ENCODE results near the gene GPR52. TPM values are rescaled to one million over a fixed set of nuclear protein-coding genes. Genes with fewer than 3 reads are reported as not detected.

Gene GPR52
- total RNA-seq, 1 donor from 2014 or later = 12.4 TPM

DNA sequence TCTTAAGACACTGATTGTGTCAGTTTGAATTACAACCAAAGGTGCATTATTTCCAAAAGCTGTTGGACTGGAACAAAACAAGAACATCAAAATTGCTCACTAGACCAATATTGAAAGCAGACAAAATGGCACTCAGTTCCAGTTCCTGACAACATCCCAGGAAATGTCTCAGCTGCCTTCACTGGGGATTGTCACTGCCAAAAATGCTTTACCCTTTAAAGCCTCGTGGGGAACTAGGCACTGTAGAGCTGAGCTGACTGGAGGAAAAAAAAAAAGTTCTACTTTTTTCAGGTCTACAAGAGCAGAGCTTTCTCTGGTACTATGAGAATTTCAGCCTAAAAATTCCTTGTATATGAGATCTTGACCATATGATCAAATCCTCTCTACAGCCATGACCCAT is 21.9 kb downstream of the GPR52 start:
- TF ChIP-seq, protein P1, sequence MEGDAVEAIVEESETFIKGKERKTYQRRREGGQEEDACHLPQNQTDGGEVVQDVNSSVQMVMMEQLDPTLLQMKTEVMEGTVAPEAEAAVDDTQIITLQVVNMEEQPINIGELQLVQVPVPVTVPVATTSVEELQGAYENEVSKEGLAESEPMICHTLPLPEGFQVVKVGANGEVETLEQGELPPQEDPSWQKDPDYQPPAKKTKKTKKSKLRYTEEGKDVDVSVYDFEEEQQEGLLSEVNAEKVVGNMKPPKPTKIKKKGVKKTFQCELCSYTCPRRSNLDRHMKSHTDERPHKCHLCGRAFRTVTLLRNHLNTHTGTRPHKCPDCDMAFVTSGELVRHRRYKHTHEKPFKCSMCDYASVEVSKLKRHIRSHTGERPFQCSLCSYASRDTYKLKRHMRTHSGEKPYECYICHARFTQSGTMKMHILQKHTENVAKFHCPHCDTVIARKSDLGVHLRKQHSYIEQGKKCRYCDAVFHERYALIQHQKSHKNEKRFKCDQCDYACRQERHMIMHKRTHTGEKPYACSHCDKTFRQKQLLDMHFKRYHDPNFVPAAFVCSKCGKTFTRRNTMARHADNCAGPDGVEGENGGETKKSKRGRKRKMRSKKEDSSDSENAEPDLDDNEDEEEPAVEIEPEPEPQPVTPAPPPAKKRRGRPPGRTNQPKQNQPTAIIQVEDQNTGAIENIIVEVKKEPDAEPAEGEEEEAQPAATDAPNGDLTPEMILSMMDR (IDR thresholded peaks at IDR 0.05) = no peak
- intact Hi-C loops (cut with micrococcal nuclease) = no loop called here
- Mint-ChIP-seq H3K4me3 (no peak overlapping the region), H3K9me3 (no peaks in the 10 kb centered on the region), H3K27me3 (no peaks in the 10 kb centered on the region), H3K36me3 (ENCODE audit: low read depth) (peaks cover 18% of the 10 kb centered on the region), H3K27ac (no peak overlapping the region), H3K4me1 (no peaks in the 10 kb centered on the region)
- ATAC-seq (ENCODE audit: low read depth) (no peak), DNase-seq (no peak)
- CTCF ChIA-PET = no interaction called here
- POLR2A ChIA-PET = no interaction called here

DNA sequence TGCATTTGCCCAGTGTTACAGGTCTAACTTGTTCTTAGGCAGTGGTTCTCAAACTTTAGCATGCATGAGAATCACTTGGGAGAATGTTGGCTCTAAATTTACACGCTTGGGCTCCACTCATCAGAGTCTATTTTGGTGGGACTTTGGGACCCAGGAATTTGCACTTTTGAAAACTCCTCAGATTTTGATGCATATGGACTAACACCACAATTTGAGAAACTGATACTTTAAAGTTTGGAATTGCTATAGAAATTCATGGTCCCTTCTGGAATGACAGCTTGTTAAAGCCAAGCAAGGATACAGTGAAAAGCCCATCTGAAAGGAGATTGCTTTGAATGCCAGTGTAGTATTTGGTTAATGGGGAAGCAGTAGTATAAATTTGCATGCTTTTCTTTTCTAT is 31.5 kb downstream of the GPR52 start:
- CTCF ChIA-PET = no interaction called here
- H3K27ac Mint-ChIP-seq = no peak overlapping the region
- H3K4me3 Mint-ChIP-seq = no peak overlapping the region
- intact Hi-C loops (cut with micrococcal nuclease) = no loop called here
- no peak for DNase-seq
- no peaks in the 10 kb centered on the region for H3K9me3 Mint-ChIP-seq
- no peaks in the 10 kb centered on the region for H3K36me3 Mint-ChIP-seq (ENCODE audit: low read depth)
- H3K4me1 Mint-ChIP-seq = peaks cover 2% of the 10 kb centered on the region
- POLR2A ChIA-PET = no interaction called here
- no peak for ATAC-seq (ENCODE audit: low read depth)
- no peaks in the 10 kb centered on the region for H3K27me3 Mint-ChIP-seq
- TF ChIP-seq, protein P1 (IDR thresholded peaks at IDR 0.05) = no peak

DNA sequence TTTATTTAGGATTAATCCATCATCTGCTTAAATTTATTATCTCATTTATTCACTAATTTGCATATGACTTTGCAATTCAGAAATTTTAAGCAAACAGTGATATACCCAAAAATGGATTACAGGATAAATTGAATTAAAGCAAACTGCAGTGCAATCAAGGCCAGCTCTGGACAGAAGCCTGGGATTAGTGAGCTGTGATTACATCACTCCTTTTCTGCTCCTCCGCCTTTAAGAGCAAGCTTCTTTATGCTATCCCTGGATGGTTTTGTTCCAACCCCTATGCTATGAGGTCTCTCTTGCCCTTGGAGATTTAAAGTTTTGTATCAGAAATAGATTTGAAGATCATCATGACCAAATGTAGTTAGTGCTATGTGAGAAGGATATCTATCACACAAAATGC is 32.6 kb downstream of the GPR52 start:
- intact Hi-C loops (cut with micrococcal nuclease) = no loop called here
- ChIA-PET POLR2A (no interaction called here), CTCF (interaction anchor here (0.6 kb wide), 1 partner anchor 9 kb away, joined by 3 read pairs; no protein-coding TSS in a partner anchor)
- Mint-ChIP-seq H3K36me3 (ENCODE audit: low read depth) (peaks cover 2% of the 10 kb centered on the region), H3K27ac (no peak overlapping the region), H3K4me1 (peaks cover 3% of the 10 kb centered on the region), H3K27me3 (no peaks in the 10 kb centered on the region), H3K4me3 (no peak overlapping the region), H3K9me3 (no peaks in the 10 kb centered on the region)
- DNase-seq (no peak), ATAC-seq (ENCODE audit: low read depth) (no peak)
- TF ChIP-seq, protein P1 (IDR thresholded peaks at IDR 0.05) = no peak

DNA sequence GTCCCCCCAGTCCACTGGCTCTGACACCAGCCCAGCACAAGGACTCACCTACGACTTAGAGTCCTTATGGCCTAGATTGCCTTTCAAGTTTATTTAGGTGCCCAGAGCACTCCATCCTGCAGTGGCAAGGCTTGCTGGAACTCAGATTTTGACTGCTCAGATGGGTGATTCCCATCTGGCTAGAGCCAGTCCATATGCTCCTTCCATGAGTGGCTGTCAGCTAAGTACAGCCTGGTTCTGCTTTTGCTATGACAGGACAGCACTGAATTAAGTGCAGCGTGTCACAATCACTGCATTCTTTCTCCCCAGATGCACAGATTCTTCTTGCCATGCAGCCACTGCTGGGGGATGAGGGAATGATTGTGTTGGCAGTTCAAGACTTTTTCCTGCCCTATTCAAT is 43.8 kb downstream of the GPR52 start:
- POLR2A ChIA-PET = no interaction called here
- CTCF ChIA-PET = no interaction called here
- ATAC-seq (ENCODE audit: low read depth) (no peak), DNase-seq (no peak)
- H3K27ac Mint-ChIP-seq = no peak overlapping the region
- no peak overlapping the region for H3K4me3 Mint-ChIP-seq
- no peaks in the 10 kb centered on the region for H3K27me3 Mint-ChIP-seq
- H3K4me1 Mint-ChIP-seq = peaks cover 2% of the 10 kb centered on the region
- H3K9me3 Mint-ChIP-seq = peaks cover 6% of the 10 kb centered on the region
- intact Hi-C loops (cut with micrococcal nuclease) = no loop called here
- peaks cover 26% of the 10 kb centered on the region for H3K36me3 Mint-ChIP-seq (ENCODE audit: low read depth)
- TF ChIP-seq, protein P1 (IDR thresholded peaks at IDR 0.05) = no peak

DNA sequence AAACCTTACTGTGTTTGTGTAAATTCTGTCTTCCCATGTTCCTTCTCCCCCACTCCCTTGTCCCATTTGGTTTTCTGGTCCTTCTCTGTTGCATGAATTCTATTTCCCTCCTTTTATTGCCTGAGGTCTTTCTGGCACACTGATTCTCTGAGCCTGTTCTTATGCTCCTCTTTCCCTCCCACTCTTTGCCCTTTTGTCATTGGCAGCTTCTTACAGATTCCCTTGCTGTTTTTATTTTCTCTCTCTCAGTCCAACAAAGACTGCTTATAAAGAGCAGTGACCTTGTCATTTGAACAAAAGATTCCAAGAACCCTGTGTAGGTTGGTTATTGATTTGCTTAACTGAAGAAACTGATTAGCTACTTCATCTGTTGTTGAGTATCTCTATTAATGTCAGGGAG is 49.7 kb downstream of the GPR52 start:
- POLR2A ChIA-PET = no interaction called here
- Mint-ChIP-seq H3K27me3 (no peaks in the 10 kb centered on the region), H3K9me3 (no peaks in the 10 kb centered on the region), H3K27ac (no peak overlapping the region), H3K4me3 (no peak overlapping the region), H3K4me1 (peaks cover 5% of the 10 kb centered on the region), H3K36me3 (ENCODE audit: low read depth) (peaks cover 3% of the 10 kb centered on the region)
- TF ChIP-seq, protein P1 (IDR thresholded peaks at IDR 0.05) = no peak
- DNase-seq (no peak), ATAC-seq (ENCODE audit: low read depth) (no peak)
- CTCF ChIA-PET = interaction anchor here (0.9 kb wide), 1 partner anchor 235 kb away, joined by 3 read pairs; no protein-coding TSS in a partner anchor
- intact Hi-C loops (cut with micrococcal nuclease) = no loop called here

Measured in activated B cell treated with CpG ODN at 0.5 μM for 24 hours (primary cell).